ENCODE data around the gene HDAC4. TPM values are rescaled to one million over a fixed set of nuclear protein-coding genes. Genes with fewer than 3 reads are reported as not detected.

The HDAC4 gene
- total RNA-seq, 4 donors from 2014 or later = 21.6 to 72.7 (median 35.2) TPM

GRCh38 chr2:239145106-239145505 is 255.7 kb downstream of the HDAC4 start:
- WGBS, 2 donors = 91% methylated on average over 10 to 14 of the region's 15 CpGs
- Histone ChIP-seq H3K36me3 (peaks cover 0 to 97% (median 7%) of the 10 kb centered on the region in 3 donors), H3K27ac (no peak overlapping the region), H3K27me3 (no peaks in the 10 kb centered on the region), H3K4me3 (no peak overlapping the region), H3K4me1 (peaks cover 0 to 22% (median 0%) of the 10 kb centered on the region in 3 donors), H3K9me3 (no peaks in the 10 kb centered on the region)
- TF ChIP-seq POLR2A (IDR thresholded peaks at IDR 0.05) = no peak
- no peak for TF ChIP-seq CTCF (IDR thresholded peaks at IDR 0.05)
- DNase-seq = no peak
- intact Hi-C loops (cut with DNase I) = no loop called here

- Histone ChIP-seq H3K4me1 (peaks cover 0 to 22% (median 0%) of the 10 kb centered on the region in 3 donors), H3K36me3 (peaks cover 0 to 100% (median 7%) of the 10 kb centered on the region in 3 donors), H3K27ac (peak overlapping the region in 1 of 4 donors; percentile 40), H3K9me3 (no peaks in the 10 kb centered on the region), H3K27me3 (no peaks in the 10 kb centered on the region), H3K4me3 (no peak overlapping the region)
- TF ChIP-seq CTCF (IDR thresholded peaks at IDR 0.05) (no peak), POLR2A (IDR thresholded peaks at IDR 0.05) (no peak)
- WGBS, 2 donors = 82 to 85% methylated on average over 5 of the region's 5 CpGs
- no peak for DNase-seq
- intact Hi-C loops (cut with DNase I) = no loop called here
These were observed 256.2 kb downstream of the HDAC4 start for GRCh38 chr2:239144713-239144999.

- WGBS, 2 donors = 81 to 95% methylated on average over 12 to 21 of the region's 29 CpGs
- H3K4me1 ChIP-seq = peaks cover 0 to 22% (median 0%) of the 10 kb centered on the region in 3 donors
- no peak overlapping the region for H3K4me3 ChIP-seq
- peaks cover 0 to 100% (median 9%) of the 10 kb centered on the region in 3 donors for H3K36me3 ChIP-seq
- H3K27ac ChIP-seq = peak overlapping the region in 2 of 4 donors; percentile 5 to 40
- TF ChIP-seq CTCF (IDR thresholded peaks at IDR 0.05) (peak in 5 of 6 experiments; percentile 36 to 56 (median 54)), POLR2A (IDR thresholded peaks at IDR 0.05) (no peak)
- intact Hi-C loops (cut with DNase I) = no loop called here
- H3K9me3 ChIP-seq = no peaks in the 10 kb centered on the region
- no peak for DNase-seq
- H3K27me3 ChIP-seq = no peaks in the 10 kb centered on the region
These were observed 256.7 kb downstream of the HDAC4 start for GRCh38 chr2:239143858-239144712.

- 85 to 87% methylated on average over 3 to 9 of the region's 9 CpGs for WGBS, 2 donors
- Histone ChIP-seq H3K9me3 (no peaks in the 10 kb centered on the region), H3K27ac (peak overlapping the region in 1 of 4 donors; percentile 40), H3K4me1 (peaks cover 0 to 22% (median 0%) of the 10 kb centered on the region in 3 donors), H3K27me3 (no peaks in the 10 kb centered on the region), H3K4me3 (no peak overlapping the region), H3K36me3 (peaks cover 0 to 100% (median 11%) of the 10 kb centered on the region in 3 donors)
- DNase-seq = no peak
- no peak for TF ChIP-seq CTCF (IDR thresholded peaks at IDR 0.05)
- no peak for TF ChIP-seq POLR2A (IDR thresholded peaks at IDR 0.05)
- intact Hi-C loops (cut with DNase I) = no loop called here
These were observed 258.0 kb downstream of the HDAC4 start for GRCh38 chr2:239142806-239143205.

GRCh38 chr2:239142296-239142695 is 258.5 kb downstream of the HDAC4 start:
- Histone ChIP-seq H3K4me3 (no peak overlapping the region), H3K27me3 (no peaks in the 10 kb centered on the region), H3K36me3 (peaks cover 2 to 100% (median 11%) of the 10 kb centered on the region in 3 donors), H3K9me3 (no peaks in the 10 kb centered on the region), H3K4me1 (peaks cover 0 to 22% (median 0%) of the 10 kb centered on the region in 3 donors), H3K27ac (no peak overlapping the region)
- no peak for DNase-seq
- intact Hi-C loops (cut with DNase I) = no loop called here
- TF ChIP-seq CTCF (IDR thresholded peaks at IDR 0.05) = no peak
- no peak for TF ChIP-seq POLR2A (IDR thresholded peaks at IDR 0.05)
- WGBS, 2 donors = 92% methylated on average over 7 of the region's 13 CpGs; no CpG with 5 or more reads in 1 of the 2 donors
